Activated CD8-positive, alpha-beta memory T cell treated with anti-CD3 and anti-CD28 coated beads for 24 hours (primary cell): ENCODE measurements around the gene SYT9.

Experiments used
- DNase-seq: peaks from one replicate; pipeline ENCODE4 v3.0.0-alpha.2; 2020

Gene SYT9

DNA sequence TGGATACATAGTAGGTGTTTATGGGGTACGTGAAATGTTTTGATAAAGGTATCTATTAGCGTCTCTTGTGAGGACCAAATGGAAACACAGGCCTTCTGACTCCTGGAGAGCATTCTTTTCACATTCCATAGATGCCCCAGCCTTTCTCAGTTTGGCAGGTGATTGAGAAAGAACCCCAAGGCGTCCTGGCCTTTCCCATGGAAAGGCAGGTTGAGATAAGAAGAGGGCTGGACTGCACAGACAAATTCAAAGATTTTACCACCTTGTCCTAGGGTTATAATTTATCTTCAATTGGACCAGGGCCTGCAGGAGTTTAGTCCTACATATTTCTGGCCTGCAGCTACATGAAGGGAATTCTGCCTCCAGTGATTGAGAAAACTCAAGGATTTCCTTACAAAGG, 232.9 kb downstream of the SYT9 start:
- no peak for DNase-seq

DNA sequence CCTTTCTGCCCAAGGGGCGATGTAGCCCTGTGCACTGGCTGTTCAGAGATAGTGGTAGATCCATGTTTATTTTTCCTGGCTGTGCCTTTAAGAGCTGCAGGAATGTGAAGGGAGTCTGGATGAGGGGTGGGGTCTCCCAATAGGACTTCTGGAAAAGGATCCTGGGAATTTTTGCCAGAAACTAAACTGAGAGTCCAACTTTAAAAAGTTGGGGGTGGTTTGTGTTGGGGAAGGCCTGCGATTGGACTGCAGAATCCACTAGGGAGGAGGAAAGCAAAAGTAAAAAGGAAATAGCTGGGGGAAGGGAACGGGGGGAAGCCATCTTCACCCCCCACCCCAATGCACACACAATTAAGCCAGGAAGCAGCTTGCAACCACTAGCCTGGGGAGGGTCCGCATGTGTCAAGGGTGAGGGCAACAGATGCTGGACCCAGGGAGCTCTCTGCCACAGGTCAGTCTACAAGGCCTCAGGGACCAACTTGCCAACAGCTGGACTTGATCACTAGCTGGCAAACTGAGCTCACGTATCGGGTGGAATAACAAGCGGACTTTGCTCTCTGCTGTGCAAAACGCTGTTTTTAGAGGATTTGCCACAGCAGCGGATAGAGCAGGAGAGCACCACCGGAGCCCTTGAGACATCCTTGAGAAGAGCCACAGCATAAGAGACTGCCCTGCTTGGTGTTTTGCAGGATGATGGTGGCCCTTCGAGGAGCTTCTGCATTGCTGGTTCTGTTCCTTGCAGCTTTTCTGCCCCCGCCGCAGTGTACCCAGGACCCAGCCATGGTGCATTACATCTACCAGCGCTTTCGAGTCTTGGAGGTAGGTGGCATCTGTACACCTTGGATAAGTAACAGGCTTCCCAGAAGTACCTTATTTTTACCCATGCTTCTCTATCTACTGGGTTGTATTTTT, 233.7 kb downstream of the SYT9 start, which contains the start of gene OLFML1:
Gene OLFML1 (plus strand): TSS at position 321 of the 912 bp plus-strand sequence. CDS start 370 bp downstream, at position 691.
- no peak for DNase-seq

DNA sequence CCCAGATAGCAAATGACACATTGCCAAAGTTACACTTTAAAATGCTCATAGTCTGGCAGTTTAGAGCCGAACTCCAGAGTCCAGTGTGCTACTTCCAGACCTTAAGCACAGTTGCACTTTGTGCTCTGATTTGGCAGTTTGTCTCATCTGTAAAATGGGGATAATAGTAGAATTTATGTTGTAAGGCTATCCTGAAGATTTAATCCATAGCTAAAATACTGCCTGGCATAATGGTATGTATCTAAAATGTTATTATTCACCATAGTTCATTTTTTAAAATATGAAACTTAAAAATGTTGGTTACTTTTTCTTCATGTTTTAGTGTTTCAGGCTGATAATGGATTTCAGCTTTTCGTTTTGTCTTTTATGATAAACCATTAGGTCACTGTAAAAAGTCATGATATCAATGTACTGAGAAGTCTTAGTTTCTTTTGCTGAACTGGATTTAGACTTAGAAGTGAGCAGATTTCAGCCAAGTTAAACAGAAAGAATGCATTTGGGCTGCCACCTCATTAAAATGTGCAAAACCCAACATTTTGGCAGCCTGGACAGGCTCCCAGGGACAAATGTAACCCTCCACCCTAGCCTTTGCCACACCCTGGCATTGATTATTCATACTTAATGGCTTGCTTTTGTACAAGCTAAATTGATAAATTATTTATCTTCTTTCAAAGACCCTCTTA, 234.5 kb downstream of the SYT9 start:
- DNase-seq = no peak

DNA sequence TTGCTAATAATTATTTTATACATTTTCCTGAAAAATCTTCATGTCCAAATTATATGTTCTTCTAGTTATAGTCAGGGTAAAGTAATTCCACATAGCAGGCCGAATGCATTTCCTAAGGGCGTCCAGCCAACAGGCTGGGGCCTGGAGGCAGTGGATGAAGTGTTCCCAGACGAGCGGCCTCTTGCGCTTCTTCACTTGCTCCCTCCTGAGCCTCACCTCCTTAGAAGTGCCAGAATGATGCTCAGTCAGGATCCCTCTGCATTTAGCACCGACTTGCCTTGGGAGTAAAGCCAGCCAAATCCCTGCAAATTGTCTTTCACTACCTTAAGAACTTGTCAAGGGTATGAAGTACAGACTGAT, 235.1 kb downstream of the SYT9 start:
- no peak for DNase-seq

DNA sequence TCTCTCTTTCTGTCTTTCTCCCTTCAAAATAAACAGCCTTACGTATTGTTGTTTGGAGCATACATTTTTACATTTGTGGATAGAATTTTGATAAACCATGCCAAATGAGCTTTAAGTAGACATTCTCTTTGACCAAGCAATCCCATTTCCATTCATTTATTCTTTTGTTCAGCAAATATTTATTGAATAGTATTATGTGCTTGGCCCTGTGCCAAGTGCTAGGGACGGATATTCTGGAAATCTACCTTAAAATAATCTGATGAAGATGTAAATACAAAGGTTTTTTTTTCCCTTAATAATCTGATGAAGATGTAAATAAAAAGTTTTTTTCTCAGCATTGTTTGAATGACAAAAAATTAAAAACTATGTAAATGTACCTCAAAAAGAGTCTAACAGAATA, 235.7 kb downstream of the SYT9 start:
- no peak for DNase-seq

DNA sequence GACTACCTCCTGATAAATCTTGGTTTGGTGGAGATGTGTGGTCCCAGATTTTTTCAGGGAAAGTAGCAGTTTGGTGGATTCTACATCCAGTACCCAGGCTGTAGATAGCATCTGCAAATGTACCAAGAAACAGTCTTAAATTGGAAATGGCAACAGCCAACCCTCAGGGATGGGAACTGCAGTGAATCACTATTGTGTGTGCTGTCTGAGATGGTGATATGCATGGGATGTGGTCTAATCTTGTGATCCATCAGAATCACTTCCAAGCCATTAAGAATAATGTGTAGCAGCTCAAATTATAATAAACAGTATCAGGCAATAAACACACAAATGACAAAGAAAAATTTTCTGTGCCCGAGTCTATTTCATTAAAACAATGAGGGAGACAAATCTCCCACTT, 237.0 kb downstream of the SYT9 start:
- DNase-seq = no peak

DNA sequence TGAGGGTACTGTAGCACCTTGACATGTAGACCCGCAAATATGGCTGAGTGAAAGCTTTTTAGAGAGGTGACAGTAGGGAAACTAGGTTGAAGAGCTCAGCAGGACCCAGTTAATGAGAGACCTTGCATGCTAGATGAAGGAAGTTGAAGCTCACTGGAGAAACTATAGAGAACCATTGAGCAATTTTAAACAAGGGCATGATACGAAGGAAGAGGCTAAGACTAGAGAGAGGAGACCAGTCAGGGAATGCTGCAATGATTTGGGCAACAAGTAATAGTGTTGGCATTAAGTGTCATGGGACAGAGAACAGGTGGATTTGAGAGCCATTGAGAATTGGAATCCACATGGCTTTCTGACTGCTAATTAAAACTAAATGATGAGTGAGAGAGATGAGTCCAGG, 237.7 kb downstream of the SYT9 start:
- DNase-seq = no peak

DNA sequence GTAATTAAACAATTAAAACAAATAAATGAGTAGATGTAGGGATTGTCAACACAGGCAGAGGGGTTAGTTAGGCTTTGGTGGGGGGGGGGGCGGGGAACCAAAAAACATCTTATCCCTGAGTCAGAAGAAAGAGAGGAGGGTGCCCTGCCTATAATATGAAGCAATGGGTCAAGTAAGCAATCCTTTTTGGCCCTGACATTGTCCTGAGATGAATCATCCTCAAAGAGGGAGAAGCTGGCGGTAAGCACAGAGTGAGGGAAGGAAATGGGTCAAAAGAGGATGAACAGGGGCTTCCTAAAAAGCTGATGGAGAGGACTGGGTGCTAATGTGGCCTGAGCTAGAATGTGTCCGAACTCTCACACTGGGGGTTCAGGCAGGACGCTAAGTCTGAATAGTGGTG, 238.3 kb downstream of the SYT9 start:
- no peak for DNase-seq

DNA sequence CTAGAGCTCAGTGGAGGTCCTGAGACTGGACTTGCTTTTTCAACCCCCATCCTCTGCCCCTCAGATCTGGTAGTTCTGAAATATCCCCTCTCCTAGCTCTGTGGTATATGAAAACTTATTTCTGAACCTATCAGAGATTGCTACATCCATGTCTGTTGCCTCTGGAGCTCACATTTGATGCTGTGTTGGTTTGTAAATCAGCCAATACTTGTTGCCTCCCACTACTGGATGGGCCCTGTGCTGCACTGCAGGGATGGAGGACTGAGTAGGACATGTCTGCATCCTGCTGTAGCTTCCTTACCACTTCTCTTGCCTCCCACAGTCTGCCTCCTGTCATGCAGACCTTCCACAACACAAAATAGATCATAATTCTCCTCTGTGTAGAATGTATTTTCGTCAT, 238.8 kb downstream of the SYT9 start:
- no peak for DNase-seq

DNA sequence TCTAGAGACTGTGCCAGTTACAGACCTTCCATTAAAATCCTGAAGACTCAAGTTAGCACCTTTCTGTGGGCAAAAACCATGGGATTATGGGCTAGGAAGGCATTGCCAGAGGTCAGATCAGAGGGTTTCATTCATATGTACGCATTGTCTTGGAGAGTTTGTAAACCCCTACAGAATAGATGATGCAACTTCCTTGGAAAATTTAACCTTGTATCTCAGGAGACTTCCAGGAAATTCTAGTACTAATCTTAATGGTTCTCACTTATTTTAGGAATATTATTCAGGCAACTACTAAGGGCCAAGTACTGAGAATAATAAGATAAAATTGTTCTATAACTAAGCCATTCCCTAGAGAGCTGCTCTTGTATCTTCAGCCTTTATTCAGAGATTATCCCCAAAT, 240.5 kb downstream of the SYT9 start:
- no peak for DNase-seq

DNA sequence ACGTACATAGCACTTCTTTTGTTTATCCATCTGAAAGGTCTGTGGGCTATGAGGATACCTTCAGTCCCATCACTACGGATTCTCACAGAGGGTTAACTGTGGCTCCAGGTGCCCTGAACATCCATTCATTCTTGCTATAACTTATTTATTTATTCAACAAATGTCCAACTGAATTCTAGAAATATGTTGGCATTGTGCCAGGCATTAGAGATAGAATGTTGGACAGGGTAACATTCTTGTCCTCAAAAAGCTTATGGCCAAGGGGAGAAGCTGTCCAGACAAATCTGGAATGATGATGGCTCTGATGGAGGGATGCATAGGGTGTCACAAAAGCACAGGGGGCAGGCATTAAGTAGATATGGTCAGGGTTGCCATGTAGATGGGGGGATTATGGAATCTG, 242.0 kb downstream of the SYT9 start:
- no peak for DNase-seq

DNA sequence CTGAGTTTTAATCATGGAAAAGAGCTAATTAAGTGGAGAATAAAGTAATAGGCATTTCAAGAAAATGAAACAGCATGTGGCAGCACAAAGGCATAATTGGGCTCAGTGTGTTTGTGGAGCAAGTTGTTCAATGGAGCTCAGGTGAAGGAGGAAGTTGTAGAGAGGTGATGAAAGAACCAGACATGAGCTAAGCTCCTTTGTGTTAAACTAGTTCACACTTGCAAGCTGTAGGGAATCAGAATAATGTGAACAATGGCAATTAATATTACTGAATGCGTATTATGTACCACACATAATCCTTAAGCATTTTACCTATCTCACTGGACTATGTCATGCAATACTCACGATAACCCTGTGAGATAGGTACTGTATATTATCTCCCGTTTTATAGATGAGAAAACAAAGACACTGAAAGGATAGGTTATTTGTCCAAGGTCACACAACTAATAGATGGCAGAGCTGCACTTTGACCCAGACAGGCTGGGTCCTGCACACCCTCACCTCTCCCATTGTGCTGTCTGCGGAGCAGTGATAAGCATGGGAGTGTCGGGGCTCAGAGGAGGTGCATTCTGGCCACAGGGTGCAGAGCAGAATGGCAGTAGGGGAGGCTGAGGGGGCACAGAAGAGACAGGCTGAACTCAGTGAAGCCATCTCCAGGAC, 242.5 kb downstream of the SYT9 start:
- DNase-seq = no peak

DNA sequence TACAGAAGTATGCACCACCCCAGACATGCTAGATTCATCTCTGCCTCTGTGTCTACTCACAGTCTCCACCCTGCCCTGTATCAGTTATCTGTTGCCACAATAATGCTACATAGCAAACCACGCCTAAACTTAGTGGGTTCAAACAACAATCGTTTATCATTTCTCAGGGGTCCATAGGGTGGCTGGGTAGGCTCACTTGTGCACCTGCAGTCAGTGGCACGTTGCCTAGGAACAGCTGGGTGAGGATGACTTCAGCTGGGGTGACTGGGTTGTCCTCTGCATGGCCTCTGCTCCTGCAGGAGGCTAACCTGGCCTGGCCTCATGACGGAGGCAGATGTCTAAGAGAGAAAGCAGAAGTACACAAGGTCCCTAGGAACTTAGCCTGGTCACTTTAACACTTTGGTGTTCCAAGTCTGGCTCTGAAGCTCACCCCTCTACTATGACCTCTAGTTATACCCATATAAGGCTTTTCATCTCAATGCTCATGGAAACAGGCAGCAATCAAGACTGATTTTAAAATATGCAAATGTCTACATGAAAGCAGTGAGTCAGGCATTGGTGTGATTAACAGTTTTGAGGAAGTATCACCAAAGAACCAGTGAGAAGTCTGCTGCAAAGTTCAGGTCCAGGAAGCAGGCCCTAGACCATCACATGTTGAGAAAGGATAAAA, 244.3 kb downstream of the SYT9 start:
- no peak for DNase-seq

DNA sequence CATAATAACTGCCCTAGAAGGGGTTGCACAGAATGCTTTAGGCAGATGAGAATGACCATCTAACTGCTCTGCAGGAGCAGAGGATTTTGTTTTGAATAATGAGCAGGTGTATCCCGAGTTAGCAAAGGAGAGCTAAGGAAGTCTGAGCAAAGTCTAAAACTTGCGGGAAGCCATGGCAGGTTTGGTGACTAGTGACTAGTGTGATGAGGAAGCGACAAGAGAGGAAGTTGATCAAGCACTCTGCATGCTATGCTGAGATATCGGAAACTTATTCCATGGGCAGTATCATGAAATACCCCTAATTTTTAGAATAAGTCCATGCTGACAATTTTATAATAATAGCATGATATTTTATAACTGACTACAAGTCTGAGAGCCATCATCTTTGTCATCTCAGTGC, 246.5 kb downstream of the SYT9 start:
- DNase-seq = no peak

DNA sequence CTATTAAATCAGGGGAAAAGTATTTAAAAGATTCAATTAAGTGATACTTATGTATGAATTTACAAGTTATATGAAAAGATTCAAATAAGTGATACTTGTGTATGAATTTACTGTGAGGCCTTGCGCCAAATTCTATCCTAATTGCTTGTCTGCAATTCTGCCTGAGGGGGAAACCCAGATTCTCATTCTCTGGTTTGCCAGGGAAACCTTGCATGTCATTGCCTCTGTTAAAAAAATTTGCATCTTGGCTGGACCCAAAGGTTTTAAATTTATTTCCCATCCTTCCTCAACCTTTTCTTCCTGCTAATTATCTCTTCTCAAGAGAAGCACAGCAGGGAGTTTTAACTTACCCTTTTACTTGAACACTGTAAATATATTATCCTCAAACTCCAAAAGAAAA, 247.4 kb downstream of the SYT9 start:
- DNase-seq = no peak

DNA sequence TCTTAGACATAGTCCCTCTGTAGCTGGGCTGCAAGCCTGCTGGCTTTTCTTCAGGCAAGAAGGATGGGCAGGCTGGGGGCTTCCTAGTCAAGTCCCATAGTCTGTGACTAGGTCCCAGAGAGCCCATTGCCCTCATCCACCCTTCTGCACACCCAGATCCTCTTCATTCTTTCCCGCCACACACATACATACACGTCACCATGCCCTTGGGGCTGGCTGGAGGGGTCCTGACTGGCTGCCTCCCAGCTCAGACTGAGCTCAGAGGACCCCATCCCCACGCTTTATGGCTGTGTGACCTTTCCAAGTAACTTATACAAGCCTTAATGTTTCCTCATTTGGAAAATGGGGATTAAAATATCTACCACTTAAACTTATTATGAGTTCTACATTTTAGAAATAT, 248.5 kb downstream of the SYT9 start:
- DNase-seq = no peak

DNA sequence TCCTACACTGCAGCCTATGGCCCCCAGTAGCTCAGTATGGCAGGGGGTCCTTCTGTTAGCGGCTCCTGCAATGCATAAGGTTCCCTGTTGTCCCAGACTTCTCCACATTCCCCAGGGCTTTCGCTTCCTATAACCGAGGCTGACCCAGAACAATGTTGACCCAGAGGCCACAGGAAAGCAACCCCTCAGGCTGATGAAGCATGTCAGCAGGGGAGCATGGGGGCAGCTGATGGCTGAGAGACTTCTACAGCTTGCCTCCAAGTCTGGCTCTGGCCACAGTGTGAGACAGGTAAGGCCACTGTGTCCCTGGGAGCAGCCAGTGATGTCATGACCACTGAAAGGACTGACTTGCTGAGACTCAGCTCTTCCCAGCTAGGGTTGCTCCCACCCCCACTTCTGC, 249.5 kb downstream of the SYT9 start:
- no peak for DNase-seq

DNA sequence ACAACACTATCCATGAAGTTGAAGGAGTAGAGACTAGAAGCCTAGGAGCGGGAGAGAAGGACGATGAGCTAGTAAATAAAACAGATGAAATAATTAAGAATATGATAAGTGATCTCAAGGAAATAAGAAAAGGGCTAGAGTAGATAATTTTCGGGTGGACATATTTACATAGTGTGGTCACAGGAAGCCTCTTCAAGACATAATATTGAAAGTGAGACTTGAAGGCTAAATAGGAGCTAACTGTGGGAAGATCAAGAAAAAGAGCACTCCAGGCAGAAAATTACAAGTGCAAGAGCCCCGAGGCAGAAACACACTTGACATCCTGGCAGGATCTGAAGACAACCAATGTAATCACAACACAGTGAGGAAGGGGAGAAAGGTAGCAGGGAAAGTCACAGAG, 250.2 kb downstream of the SYT9 start:
- DNase-seq = no peak

DNA sequence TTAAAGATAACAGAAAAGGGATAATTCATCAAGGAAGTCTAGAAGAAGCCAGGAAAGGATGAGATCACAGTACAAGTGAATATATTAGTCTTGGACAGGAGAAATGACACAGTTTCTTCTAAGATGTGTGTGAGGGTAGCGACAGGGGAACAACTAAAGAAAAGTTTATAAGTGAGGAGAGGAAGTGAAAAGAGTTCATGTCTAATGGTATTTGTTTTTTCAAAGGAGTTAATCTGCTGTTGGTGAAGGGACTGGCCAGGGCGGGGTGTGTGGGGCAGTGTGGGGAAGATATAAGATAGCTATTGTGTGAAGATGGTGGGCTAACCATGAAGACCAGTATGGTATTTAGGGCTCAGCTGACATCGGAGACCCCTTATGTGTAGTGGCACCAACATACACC, 254.5 kb downstream of the SYT9 start:
- DNase-seq = no peak

DNA sequence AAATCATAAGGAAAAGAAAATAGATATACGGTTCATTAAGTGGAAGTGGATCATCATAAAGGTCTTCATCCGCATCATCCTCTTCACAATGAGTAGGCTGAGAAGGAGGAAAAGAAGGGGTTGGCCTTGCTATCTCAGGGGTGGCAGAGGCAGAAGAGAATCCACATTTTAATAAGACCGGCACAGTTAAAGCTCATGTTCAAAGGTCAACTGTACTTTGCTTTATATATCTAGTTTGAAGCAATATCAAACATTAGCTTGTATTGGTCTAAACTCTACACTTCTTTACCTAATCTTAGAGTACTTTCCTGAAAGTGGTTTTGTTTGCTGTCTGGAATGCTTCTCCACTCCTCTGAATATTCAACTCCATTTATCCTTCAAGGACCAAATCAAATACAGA, 256.4 kb downstream of the SYT9 start:
- no peak for DNase-seq

DNA sequence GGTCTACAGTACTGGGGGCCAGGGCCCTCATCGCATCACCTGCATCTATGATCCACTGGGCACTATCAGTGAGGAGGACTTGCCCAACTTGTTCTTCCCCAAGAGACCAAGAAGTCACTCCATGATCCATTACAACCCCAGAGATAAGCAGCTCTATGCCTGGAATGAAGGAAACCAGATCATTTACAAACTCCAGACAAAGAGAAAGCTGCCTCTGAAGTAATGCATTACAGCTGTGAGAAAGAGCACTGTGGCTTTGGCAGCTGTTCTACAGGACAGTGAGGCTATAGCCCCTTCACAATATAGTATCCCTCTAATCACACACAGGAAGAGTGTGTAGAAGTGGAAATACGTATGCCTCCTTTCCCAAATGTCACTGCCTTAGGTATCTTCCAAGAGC, 258.3 kb downstream of the SYT9 start:
- DNase-seq = no peak

DNA sequence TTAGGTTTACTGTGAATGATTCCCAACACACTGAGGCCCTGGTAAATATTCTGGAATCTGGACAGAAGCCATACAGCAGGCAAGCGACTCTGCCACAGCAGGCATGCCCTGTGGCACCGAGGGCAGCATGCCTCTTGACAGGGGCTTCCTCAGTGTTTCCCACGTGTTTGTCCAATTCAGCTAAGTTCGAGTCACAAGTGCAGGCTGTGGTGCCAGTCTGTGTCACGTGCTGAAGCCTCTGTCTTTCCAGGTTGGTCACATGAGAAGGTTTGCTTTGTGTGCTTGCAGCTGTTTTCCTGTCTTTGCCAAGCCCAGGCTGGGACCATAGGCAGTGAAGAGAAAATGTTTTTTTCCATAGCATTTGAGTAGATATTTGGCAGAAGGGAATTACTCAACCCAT, 259.7 kb downstream of the SYT9 start:
- DNase-seq = no peak

DNA sequence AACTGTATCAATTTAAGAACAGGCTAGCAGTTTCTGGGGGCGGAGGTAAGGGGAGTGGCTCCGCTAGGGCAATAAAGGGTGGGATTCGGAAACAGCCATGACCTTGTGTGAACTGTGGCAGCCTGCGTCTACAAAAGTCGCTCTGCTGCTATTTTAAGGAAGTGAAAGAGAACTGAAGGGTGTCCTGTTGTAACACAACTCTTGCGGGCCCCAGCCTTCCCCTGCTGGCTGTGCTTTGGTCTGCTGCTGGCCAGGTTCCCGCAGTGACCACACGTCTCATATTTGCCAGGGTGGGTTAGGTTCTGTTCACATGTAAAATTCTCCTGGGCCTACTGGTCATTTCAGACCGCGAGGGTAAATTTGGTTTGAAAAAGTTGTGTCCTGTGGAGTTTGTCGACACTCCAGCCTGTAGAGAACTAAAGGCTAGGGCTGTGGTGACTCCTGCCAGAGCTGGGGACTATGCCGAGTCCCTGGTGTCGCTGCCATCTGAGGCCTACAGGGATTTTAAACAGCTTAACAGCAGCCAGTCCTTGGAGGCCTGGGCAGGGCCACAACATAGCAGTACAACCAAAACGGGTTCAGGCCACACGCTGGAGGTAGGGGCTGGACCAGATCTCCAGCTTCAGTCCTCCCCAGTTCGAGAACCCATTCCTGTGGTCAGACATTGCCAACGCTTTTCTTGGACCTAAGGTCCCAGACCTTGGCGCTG, 261.0 kb downstream of the SYT9 start:
- DNase-seq = peak; percentile 61
